Esophagus mucosa (tissue), 1 donor: ENCODE results near the gene ATP10A. TPM values are rescaled to one million over a fixed set of nuclear protein-coding genes. Genes with fewer than 3 reads are reported as not detected.

Source experiments
- ATAC-seq: fragments of 200-7000 bp; cut with Tn5 transposase; one replicate; pipeline ENCODE4 v1.9.1; 2020
- total RNA-seq: library from RNA; stranded (reverse); gene quantifications from one replicate; pipeline ENCODE4 v1.2.4, GENCODE V29; 2023
- donor health status: DM: yes; HTN: yes; CAD: no.

ATP10A gene
- total RNA-seq, 1 donor from 2014 or later: 0.44 TPM

DNA sequence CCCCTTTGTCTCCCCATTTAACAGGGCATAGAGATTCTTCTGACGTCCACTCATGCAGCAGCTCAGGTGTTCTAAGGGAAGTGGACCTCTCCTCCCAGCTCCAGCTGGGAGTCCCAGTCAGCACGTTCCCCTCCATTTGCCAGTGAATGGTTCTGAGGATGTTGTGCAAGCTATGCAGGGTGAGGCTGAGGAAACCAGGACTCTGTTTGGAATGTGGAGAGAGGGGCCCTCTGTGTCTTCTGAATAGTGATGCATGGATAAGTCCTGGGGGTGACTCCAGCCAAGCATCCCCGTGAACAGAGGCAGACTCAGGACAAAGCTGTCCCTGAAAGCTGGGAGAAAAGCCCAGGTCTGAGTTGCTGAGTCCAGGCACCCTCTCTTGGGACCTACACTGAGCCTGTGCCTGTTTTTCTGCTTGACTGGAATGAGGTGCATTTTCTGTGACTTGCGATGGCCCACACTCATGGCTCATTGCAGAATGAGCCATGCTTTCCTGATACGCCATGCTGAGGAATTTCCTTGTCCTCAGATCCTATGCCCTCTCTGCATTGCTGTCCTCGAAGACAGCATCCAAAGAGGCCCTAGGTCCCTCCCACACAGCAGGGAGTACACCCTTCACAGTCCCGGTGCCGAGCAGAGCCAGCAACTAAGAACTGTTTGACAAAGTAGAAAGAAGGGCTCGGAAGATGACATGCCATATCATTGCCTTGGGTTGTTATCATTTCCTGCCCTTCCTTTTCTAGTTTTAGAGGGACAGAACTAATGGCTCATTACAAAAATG, 185.2 kb downstream of the ATP10A start:
- ATAC-seq: no peak

DNA sequence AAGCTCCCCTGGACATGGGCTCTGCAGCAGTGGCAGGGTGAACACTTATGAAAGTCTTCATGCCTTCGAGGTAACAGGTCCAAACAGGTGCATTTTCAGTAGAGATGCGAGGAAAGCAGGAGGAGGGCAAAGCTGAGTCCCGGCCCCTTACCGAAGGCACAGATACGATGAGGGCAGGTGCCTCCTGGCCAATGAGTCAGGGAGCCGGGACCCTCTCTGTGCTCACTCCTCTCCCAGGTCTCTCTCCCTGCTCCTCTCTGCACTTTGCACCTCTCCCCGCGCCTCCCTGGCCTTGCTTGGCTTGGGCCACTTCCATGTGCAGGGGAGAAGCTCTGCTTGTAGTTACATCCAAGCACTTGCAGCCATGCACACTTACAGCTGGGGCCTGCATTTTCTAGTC, 187.1 kb downstream of the ATP10A start:
- ATAC-seq: no peak

DNA sequence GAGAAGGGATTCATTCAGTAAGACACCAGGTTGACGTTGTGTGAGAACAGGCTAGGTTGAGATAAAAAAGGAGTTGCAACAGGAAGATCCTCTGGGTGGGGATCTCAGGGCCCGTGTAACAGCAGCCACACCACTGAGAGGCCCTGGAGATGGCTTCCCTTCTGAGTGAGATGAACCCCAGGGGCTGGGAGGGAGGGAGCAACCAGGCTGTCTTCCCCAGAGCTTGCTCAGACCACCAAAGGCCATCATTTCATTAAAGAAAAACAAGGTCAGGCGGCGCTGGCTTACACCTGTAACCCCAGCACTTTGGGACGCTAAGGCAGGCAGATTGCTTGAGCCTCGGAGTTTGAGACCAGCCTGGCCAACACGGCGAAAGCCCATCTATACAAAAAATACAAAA, 187.7 kb downstream of the ATP10A start:
- no peak for ATAC-seq

DNA sequence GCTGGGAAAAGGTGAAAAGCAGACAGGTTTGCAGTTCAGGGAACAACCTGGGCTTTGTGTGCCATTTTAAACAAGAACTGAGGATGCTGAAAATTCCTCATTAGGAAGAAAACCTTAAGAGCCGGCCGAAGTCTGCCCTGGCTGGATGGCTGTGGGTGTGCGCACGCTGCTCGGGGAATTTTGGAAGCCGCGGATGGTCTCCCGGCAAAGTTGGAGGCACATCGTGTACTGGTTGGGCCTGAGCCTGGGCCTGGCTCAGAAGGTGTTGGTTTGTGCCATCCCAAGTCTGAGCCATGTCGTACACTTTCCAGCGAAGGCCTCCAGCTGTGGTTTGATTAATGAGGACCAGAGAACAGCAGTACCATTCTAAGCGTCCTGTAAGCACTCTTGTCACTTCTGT, 188.2 kb downstream of the ATP10A start:
- ATAC-seq: no peak

DNA sequence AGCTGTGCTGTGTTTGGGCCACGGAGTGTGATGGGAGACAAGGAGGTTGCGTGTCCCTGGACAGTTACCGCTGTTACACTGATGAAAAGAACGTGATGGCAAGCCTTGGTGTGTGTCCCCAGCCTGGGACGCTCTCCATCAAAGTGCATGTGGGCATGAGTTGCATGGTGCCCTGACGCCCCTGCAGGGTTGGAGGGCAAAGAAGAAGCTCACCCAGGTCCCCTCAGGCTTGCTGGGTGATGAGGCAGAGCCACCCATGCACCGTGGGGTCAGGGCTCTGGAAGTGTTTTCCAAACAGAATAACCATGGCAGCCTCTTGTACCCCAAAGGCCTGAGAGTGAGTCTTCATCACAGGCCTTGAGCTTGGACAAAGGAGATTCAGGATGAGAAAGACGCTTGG, 189.2 kb downstream of the ATP10A start:
- no peak for ATAC-seq

DNA sequence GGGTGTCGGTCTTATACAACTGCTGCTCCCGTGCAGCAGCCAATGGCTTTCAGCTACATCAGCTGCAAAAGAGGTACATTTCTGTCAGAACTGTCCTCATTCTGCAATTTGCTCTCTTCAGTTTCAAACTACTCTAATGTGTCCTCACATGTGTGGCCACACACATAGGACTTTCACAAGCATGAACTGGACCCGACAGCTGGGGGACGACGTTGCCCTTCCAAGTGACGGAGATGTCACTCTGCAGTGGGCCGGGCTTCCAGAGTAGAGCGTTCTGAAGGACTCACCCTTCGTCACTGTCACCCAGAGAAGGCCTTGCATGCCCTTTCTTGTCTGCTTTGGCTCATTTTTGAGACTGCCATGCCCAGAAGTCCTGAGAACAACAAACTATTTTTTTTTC, 189.8 kb downstream of the ATP10A start:
- ATAC-seq: no peak

DNA sequence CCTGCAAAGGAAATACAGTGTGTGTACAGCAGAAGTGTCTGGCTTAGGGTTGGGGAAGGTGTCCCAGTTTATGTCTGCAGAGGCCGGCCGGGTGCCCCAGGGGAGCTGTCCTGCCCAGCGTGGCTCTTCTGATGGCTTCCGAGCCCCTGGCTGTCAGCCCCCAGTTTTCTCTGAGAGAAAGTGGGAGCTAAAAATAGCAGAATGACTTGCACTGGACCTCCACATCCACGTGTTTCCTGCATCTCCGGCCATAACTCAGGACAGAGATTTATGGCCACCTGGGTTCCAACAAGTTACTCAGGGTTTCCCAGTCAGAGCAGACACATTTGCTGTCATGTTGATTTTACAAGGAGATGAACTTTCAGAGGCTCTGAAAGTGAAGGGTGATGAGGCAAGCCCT, 192.0 kb downstream of the ATP10A start:
- no peak for ATAC-seq

DNA sequence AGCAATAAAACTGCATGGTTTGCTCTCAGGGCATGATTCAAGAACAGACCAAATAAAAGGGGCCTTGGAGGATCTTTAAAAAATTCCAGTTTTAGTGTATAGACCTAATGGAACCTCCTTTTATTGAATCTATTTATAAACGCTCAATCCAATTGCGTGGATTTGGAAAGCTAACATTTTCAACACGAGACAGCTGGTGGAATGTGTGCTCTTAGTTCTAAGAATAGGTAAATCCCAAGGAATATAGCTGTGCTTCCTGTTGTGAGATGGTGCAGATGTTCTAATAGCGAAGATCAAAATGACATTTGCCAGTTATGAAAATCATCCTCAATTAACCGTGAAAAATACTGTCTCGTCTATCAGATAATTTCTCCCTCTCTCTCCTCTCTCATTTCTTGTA, 192.5 kb downstream of the ATP10A start:
- ATAC-seq: no peak

DNA sequence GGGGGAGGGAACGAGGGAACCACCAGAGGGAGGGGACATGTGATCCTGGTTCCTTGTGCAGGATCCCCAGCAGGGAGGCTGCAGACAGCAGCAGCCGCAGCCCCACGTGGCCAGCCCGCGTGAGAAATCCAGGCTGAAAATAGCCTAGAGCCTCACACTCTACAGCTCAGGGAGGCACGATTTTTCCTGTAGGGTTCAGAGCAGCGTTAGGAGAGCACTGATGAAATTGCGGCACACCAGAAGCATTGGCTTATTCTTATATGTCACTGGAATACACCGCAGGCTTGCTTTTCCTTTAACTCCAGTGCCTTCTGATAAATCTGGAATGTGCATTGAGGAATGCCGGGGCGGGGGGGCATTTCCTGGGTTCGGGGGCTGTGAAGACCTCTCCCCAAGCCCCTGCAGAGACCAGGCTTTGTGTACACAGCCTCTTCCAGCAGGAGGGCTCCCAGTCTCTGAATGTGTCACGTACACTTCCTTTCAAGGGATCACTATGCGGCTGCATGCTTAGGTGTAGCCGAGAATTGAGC, 193.0 kb downstream of the ATP10A start:
- peak; percentile 29 for ATAC-seq

DNA sequence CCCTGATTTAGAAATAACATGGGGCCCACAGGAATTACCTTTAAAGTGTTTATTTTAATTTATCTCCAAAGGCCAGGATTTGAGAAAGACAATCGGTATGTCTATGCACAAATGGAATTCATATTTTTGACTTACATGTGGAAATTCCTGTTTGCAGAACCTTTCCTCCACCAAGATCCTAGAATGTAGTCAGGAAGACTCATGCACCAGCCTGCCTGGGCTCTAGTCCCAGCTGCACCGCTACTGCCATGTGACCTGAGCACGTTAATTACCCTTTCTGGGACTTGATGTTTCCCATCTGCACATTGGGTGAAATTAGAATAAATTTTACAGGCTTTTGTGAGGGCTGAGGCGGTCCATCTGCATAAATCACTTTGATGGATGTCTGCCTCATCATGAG, 194.2 kb downstream of the ATP10A start:
- ATAC-seq: no peak

DNA sequence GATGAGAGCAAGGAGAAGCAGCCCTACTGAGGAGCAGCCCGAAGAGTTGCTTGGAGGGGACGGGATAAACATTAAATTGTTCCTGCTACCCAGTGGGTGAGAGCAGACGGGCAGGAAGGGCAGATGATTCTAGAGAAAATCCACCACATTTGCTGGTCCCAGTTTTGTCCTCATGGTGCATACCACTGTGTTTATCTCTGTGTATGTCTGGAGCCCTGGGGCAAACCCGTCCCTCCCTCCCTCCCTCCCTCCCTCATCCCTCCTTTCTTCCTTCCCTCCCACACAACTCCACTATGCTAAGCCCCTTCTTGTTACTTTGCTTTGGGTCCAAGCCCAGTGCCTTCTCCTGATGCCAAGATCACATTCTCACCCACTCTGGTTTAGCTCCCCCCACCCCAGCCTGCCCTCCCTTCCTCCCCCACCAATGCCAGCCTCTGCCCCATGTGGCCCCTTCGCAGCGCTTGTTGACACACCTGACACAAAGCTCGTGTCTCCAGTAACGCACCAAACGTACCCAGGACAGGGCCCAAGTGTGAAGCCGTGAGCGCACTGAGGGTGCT, 194.8 kb downstream of the ATP10A start:
- ATAC-seq: no peak

DNA sequence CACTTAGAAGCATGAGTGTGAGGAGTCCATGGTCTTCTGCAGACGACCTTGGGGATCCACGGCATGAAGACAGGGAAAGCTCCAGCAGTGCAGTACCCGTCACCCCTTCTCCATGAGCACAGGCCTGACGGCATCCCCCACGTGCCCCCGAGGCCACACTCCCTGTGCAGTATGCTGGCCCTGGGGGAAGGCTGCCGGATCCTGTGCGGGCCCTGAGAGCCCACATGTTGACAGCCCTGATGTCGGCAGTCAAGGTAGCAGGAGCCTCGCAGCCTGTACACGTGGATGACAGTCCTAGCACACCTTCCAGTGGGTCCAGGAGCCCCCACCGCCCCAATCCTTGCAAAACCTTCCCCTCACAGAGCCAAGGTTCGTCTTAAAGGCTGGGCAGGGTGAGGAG, 195.3 kb downstream of the ATP10A start:
- no peak for ATAC-seq

DNA sequence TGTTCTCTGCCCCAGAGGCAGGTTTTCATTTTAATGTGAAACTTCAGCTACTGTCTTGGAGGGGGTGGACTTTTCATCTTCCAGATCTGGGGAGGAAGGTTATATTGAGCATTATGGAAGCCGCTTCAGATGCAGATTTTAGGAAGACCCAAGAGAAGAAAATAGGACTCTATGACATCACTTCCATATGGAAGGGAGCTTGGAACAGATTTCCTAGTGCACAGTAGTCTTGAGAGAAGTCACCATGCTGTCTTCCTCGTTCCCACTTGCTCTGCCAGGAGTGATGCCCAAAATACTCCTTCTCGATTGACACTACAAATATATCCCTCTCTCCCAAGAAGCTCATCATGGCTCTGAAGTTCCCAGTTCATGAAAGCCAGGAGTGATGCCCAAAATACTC, 197.2 kb downstream of the ATP10A start:
- ATAC-seq: no peak

DNA sequence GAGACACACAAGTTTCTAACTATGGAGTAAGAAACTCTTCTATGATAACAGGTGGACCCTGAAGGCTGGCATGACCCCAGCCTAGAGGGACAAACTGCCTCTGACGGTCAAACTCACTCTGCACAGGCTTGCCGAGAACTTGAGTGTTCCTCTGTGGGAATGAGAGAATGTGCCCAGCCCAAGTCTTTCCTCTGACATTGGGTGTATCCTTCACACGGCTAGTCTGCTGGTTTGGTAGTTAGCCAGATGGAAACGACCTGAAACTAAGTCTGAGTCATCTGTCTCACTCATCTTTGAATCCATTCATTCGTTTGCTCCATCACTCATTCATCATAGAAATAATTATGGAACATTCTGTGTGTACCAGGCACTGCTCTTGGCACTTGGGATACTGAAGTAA, 198.4 kb downstream of the ATP10A start:
- peak; percentile 71 for ATAC-seq

DNA sequence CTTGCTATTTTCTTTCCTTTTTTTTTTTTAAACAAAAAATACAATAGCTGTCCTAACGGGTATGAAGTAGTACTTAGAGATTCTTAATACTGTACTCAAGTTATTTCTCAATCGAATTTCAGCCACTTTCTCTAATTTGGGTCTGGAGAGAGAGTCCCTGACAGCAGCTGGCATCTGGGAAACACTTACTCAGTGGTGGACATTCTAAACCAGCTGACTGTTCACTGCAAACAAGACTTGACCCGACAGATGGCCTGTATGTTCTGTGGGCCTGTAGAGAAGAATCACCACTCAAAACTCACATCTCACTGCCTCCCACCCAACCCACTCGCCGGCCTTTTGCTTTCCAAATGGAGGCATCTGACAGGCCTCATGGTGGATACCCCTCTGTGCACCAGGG, 199.6 kb downstream of the ATP10A start:
- ATAC-seq: no peak

DNA sequence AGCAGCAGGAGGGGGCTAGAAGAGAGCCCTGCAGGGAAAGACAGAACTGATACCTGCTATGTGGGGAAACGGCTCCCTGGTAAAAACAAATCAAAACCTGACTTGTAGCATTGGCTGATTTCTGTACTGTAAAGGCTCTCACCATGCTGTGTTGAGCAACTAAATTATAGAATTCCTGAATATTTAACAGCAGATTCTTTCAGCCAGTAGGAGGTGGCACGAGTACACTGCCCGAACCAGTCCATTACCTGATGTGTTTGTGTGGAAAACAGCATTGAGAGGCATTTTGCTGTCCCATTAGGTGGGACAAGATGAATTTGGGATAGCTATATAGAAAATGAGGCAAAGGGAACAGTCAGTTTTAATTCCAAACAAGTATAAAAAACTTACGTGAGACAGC, 201.2 kb downstream of the ATP10A start:
- no peak for ATAC-seq

DNA sequence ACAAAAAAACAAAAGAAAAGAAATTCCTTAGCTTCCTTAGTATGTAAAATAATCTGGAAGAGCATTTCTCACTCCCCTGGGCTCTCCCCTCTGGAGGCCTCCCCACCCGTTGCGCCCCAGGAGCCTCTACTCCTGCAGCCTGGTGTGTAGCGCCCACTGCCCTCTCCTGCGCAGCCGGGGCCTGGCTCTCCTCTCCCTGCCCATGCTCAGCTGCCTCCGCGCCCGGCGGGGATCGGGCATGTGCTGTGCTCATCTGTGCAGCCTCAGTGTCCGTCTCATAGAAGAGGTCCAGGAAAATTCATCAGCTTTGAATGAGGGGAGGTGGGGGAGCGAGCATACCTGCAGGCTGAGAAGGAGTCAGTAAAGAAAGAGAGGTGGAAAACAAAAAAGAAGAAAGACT, 203.9 kb downstream of the ATP10A start:
- ATAC-seq: no peak

DNA sequence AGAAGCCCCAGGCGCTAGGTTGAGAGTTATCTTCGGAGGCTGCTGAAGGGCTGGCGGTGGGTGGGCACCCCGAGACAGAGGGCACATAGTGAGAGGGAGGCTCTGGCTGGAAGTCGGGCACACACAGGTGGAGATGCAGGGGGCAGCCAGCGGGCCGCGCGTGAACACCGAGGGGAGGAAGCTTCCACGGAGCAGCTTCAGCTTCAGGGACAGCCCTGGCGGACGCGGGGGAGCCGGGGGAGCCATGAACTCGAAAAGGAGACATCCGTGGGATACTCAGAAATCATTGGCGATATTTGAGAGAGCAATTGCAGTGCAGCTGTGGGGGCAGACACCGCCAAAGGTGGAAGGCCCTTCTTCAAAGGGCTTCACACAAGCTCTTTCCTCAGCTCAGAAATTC, 204.6 kb downstream of the ATP10A start:
- ATAC-seq: no peak

DNA sequence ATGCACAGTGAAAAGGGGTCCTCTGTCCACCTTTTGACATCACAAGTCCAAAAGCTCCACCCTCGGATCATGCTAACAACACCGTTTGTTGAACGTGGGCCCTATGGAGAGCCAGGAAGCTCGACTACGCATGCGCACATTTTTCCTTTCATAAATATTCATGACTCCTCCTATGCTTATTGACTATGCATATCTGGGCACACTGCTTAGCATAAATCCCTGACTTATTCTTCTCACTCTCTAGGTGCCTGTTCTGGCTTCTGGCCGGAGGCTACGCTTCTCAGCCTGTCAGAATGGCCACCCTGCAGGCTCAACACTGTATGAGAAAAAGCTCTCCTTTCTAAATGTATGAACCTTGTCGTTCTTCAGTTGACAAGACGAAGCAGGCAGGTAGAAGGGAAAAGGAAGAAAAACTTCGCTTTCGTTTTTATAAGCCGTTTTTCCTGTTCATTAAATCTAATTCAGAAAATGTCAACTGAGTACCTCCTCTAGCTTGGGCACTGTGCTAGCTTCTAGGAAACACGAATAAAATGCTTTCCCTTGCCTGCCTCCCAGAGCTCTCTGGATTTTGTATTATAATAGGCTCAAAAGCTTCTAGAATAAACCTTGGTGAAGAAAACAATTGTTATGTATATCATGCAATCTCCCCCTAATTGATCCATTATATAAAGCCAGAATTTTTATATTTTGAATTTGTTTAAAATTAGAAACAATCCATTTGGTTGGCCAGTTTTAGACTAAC, 207.7 kb downstream of the ATP10A start:
- no peak for ATAC-seq

DNA sequence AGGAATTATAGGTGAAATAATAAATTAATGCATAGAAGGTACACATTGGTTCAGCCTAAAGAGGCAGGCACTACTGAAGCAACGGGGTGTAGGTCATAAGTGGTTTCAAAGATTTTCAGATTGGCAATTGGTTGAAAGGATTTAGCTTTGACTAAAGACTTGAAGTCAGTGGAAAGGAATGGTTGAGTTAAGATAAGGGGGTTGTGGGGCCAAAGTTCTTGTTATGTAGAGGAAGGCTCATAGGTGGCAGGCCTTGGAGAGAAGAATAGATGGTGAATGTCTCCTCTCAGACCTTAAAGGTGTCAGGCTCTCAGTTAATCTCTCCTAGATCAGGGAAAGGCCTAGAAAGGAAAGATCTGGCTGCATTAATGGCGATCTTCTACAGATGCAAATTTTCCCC, 209.8 kb downstream of the ATP10A start:
- ATAC-seq: no peak

DNA sequence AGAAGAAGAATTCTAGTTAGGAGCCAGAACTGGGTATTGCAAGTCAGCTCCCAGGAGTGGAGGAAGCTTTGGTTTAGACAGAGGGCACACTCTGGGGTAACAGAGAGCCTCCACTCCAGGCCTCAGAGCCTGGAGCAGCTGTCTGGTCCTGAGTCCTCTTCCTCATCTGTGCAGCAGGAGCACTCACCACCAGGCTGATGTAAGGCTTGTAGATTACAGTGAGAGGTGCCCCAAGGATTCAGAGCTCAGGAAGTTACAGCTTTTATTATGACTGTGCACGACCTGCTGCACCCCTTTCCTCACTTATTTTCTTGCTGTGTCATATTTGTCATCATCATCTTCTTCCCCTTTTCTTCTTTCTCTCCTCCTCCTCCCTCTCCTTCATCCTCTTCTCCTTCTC, 210.4 kb downstream of the ATP10A start:
- no peak for ATAC-seq

DNA sequence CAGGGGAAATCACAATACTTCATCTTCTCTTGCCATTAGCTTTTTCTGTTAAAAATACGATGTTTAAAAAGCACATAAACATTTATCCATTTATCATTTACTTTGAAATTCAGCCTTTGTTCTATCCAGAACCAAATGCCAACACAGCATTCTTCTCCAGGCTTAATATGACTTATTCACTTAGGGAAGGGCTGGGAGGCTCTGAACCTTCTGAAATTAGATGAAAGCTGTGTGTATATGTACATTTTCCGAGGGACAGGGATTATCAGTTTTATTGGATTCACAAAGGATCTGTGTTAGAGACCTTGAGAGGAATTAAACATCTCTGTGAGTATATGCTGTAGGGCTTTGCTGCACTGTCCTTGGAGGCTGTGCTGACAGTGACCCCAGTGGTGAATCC, 213.7 kb downstream of the ATP10A start:
- no peak for ATAC-seq

DNA sequence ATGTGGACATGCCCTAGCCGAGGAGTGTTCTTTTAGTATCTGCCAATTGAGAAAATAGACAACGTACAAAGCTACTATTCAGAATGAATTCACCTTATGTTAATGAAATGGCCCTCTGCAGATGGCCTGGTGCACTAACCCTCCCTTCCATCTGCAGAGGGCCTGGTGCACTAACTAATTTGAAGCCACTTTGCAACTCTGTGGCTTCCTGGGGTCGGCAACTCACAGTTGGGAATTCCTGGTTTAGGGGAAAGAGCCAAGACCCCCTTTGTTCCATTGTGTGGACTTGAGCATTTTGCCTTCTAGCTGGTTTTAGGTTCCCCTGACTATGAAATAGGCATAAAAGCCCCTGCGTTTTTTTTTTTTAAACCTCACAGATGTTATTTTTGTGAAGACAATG, 220.0 kb downstream of the ATP10A start:
- no peak for ATAC-seq

DNA sequence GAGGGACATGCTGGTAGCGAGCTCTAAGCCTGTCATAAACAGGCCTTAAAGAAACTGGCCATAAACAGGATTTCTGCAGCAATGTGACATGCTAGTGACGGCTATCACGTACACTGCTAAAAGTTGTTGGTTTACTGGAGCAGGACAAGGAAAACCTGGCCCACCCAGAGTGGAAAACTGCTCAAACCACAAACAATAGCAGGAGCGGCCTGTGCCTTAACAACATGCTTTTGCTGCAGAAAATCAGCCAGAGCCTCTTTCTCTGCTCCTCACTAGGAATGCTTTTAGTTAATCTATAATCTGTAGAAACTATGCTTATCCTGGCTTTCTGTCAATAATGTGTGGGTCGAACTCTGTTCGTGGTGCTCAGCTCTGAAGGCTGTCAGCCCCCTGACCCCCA, 221.4 kb downstream of the ATP10A start:
- no peak for ATAC-seq
